GM18873 (cell line): ENCODE data around the gene EP300.
"Not testable (repeated sequence)": the region's sequence is repeated elsewhere in the genome, so short reads cannot be mapped to it uniquely, and the experiment has no call there.

Experiments
- ATAC-seq: cut with Tn5 transposase; IDR thresholded peaks from one replicate; pipeline ENCODE4 v1.9.1; 2021; ENCODE audit warnings: mild to moderate bottlenecking, moderate library complexity, moderate number of reproducible peaks; ENCODE audit not compliant: unreplicated experiment, low FRiP score

Gene EP300

GRCh38 chr22:41092023-41092817, at the start of gene EP300:
Gene EP300 (plus strand): TSS chr22:41092592. CDS start chr22:41093005, 413 bp downstream.
- ATAC-seq: peak; percentile 28

- ATAC-seq: no peak
These were observed 48.7 kb upstream of the EP300 start for GRCh38 chr22:41043722-41044121.

GRCh38 chr22:41045575-41045974, 46.8 kb upstream of the EP300 start:
- not testable (repeated sequence) for ATAC-seq

- no peak for ATAC-seq
These were observed 44.6 kb upstream of the EP300 start for GRCh38 chr22:41047801-41048211.

- not testable (repeated sequence) for ATAC-seq
These were observed 44.0 kb upstream of the EP300 start for GRCh38 chr22:41048345-41048744.

GRCh38 chr22:41048791-41049717, 43.3 kb upstream of the EP300 start:
- ATAC-seq: no peak

- not testable (repeated sequence) for ATAC-seq
These were observed 42.6 kb upstream of the EP300 start for GRCh38 chr22:41049795-41050194.

- ATAC-seq: no peak
These were observed 41.5 kb upstream of the EP300 start for GRCh38 chr22:41050883-41051282.

GRCh38 chr22:41052661-41053490, 39.5 kb upstream of the EP300 start:
- no peak for ATAC-seq

- ATAC-seq: no peak
These were observed 35.3 kb upstream of the EP300 start for GRCh38 chr22:41057076-41057475.

GRCh38 chr22:41062146-41062545, 30.2 kb upstream of the EP300 start:
- no peak for ATAC-seq

GRCh38 chr22:41064326-41064725, 28.1 kb upstream of the EP300 start:
- not testable (repeated sequence) for ATAC-seq

GRCh38 chr22:41066341-41066740, 26.1 kb upstream of the EP300 start:
- ATAC-seq: not testable (repeated sequence)

GRCh38 chr22:41067968-41068367, 24.4 kb upstream of the EP300 start:
- not testable (repeated sequence) for ATAC-seq

GRCh38 chr22:41070665-41071331, 21.6 kb upstream of the EP300 start:
- no peak for ATAC-seq

- no peak for ATAC-seq
These were observed 18.3 kb upstream of the EP300 start for GRCh38 chr22:41074061-41074460.

GRCh38 chr22:41074466-41074865, 17.9 kb upstream of the EP300 start:
- ATAC-seq: no peak

- no peak for ATAC-seq
These were observed 17.3 kb upstream of the EP300 start for GRCh38 chr22:41074941-41075710.

- no peak for ATAC-seq
These were observed 16.4 kb upstream of the EP300 start for GRCh38 chr22:41075946-41076345.
